K562 (cell line): ENCODE measurements around the gene CLCN6. TPM values are rescaled to one million over a fixed set of nuclear protein-coding genes. Genes with fewer than 3 reads are reported as not detected.
A peak's percentile ranks its signal among the peaks of the same experiment; 100 is the strongest.

Experiments used
- ARID2 ChIP-seq: fragments of 450-650 bp; IDR thresholded peaks from 2 replicates; pipeline ENCODE4 v1.6.1; 2017; ENCODE audit warnings: antibody characterized with exemption, mild to moderate bottlenecking
- BCOR ChIP-seq: fragments of 450-650 bp; IDR thresholded peaks from 2 replicates; pipeline ENCODE4 v1.6.1; 2016
- BRF1 ChIP-seq: IDR thresholded peaks from 3 replicates; pipeline ENCODE4 v1.6.1; 2011; ENCODE audit warnings: borderline replicate concordance, mild to moderate bottlenecking; ENCODE audit not compliant: insufficient read length; ENCODE audit errors: extremely low read depth
- CHCHD3 ChIP-seq: fragments of 250-450 bp; sonication (Bioruptor Pico); IDR thresholded peaks from 2 replicates; pipeline ENCODE4 v2.1.2; 2022; ENCODE audit warnings: mild to moderate bottlenecking
- CREBBP ChIP-seq: IDR thresholded peaks from one replicate; pipeline ENCODE4 v1.6.1; 2012; ENCODE audit warnings: low read depth, mild to moderate bottlenecking, control low read depth, inconsistent platforms, low read length
- CREM ChIP-seq: IDR thresholded peaks from 2 replicates; pipeline ENCODE4 v1.6.1; 2014; ENCODE audit warnings: antibody characterized with exemption, low read depth
- EP300 ChIP-seq: IDR thresholded peaks from 2 replicates; pipeline ENCODE4 v1.6.1; 2012; ENCODE audit warnings: low read length, improper control_type of control experiment
- ESRRA ChIP-seq: fragments of 450-650 bp; IDR thresholded peaks from 2 replicates; pipeline ENCODE4 v1.6.1; 2014; ENCODE audit warnings: low read depth, mild to moderate bottlenecking, moderate library complexity, borderline replicate concordance
- ETS2 ChIP-seq: IDR thresholded peaks from 2 replicates; pipeline ENCODE4 v1.6.1; 2016; ENCODE audit warnings: borderline replicate concordance, missing genetic modification characterization, mild to moderate bottlenecking, moderate library complexity, missing compliant biosample characterization; ENCODE audit not compliant: poor library complexity, severe bottlenecking
- NCOR1 ChIP-seq: fragments of 450-650 bp; IDR thresholded peaks from 2 replicates; pipeline ENCODE4 v1.6.1; 2016; ENCODE audit warnings: mild to moderate bottlenecking, moderate library complexity
- SMARCA4 ChIP-seq: fragments of 450-650 bp; IDR thresholded peaks from 2 replicates; pipeline ENCODE4 v1.6.1; 2016
- TCF3 ChIP-seq: sonication (generic); formaldehyde crosslinking; IDR thresholded peaks from 2 replicates; pipeline ENCODE4 v1.4.0; 2020; ENCODE audit warnings: mild to moderate bottlenecking, missing genetic modification reagents
- ZBTB7A ChIP-seq: IDR thresholded peaks from 2 replicates; pipeline ENCODE4 v1.6.1; 2011; ENCODE audit warnings: low read depth, mild to moderate bottlenecking, low read length, moderate library complexity, borderline replicate concordance; ENCODE audit not compliant: control insufficient read depth
- polyA plus RNA-seq, 8 experiments: library from polyadenylated mRNA; depleted of rRNA in 4 of 8; stranded (reverse) in 5 of 8; unstranded in 3 of 8; fragments of >200 nt; fragmentation: Nextera tagmentation in 2 of 8; fragmentation: Illumina TruSeq in 1 of 8; extraction: Ambion mirVana in 2 of 8; extraction: Trizol in 1 of 8; gene quantifications; 2 replicates each; pipeline versions ENCODE4 v1.2.1 to v1.2.3, GENCODE V29; 2011 to 2014; ENCODE audit warnings: inconsistent platforms in 1 of 8, missing spikeins in 1 of 8
- total RNA-seq, 7 experiments: library from RNA; depleted of rRNA in 6 of 7; stranded (reverse); fragments of >200 nt in 6 of 7; fragmentation: Illumina TruSeq in 2 of 7; extraction: Trizol in 2 of 7; gene quantifications; 2 replicates each; pipeline versions ENCODE4 v1.2.1 to v1.2.3, GENCODE V29; 2011 to 2021; ENCODE audit warnings: low replicate concordance in 1 of 7
- TF ChIP-seq, protein P1 (sequence below): fragments of 250-450 bp; sonication (Bioruptor Pico); IDR thresholded peaks from 2 replicates; pipeline ENCODE4 v1.5.1; 2021; ENCODE audit warnings: mild to moderate bottlenecking
- TF ChIP-seq, protein P2 (sequence below): sonication (generic); IDR thresholded peaks from 2 replicates; pipeline ENCODE4 v1.6.1; 2016
- TF ChIP-seq, protein P3 (sequence below): sonication (generic); formaldehyde crosslinking; IDR thresholded peaks from 2 replicates; pipeline ENCODE4 v1.8.0; 2022; ENCODE audit warnings: mild to moderate bottlenecking, missing genetic modification reagents
- TF ChIP-seq, protein P4 (sequence below): fragments of 450-650 bp; IDR thresholded peaks from 2 replicates; pipeline ENCODE4 v1.6.1; 2016
- TF ChIP-seq, protein P5 (sequence below), 2 experiments: IDR thresholded peaks; 2 replicates each; pipeline ENCODE4 v1.6.1; 2012; ENCODE audit warnings: improper control_type of control experiment in 2 of 2, low read depth in 2 of 2, low read length in 2 of 2, borderline replicate concordance in 1 of 2

Gene CLCN6
- total and polyA plus RNA-seq, 9 of the 15 experiments (the other 6 are each of a cell fraction or from before 2014, with no cell fraction given), result 2.0 to 21.8 (median 13.6) TPM

DNA sequence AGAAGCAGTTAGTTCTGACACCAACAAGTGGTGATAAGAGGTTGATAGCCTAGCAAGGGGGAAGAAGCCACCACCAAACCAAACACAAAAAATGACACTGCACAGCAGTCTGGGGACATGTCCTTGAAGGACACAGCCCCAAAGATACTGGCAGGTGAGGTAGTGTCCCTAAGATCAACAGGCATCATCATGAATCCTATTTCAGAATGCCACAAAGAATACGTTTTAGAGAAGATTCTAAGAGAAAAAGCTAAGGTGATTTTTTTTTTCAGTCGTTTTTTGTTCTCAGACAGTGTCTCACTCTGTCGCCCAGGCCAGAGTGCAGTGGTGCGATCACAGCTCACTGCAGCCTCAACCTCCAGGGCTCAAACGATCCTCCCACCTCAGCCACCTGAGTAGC is 19.8 kb upstream of the CLCN6 start (continued):
- TF ChIP-seq CREM, result peak; percentile 19; the same call in 1 of the 2 replicates
- TF ChIP-seq BCOR, result no peak
- peak; percentile 42; the same call in 1 of the 2 replicates for TF ChIP-seq CHCHD3 (CRISPR knock-in tag)
- TF ChIP-seq, protein P1, sequence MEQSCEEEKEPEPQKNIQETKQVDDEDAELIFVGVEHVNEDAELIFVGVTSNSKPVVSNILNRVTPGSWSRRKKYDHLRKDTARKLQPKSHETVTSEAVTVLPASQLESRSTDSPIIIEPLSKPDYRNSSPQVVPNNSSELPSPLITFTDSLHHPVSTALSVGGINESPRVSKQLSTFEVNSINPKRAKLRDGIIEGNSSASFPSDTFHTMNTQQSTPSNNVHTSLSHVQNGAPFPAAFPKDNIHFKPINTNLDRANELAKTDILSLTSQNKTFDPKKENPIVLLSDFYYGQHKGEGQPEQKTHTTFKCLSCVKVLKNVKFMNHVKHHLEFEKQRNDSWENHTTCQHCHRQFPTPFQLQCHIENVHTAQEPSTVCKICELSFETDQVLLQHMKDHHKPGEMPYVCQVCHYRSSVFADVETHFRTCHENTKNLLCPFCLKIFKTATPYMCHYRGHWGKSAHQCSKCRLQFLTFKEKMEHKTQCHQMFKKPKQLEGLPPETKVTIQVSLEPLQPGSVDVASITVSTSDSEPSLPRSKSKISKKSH (CRISPR knock-in tag), result no peak
- 0 out of 2 replicates have a peak, but pooled peaks have one; percentile 15 for TF ChIP-seq TCF3
- TF ChIP-seq ESRRA, result peak; percentile 64
- no peak for TF ChIP-seq CREBBP
- TF ChIP-seq EP300, result peak; percentile 18; the same call in 1 of the 2 replicates
- TF ChIP-seq, protein P2, sequence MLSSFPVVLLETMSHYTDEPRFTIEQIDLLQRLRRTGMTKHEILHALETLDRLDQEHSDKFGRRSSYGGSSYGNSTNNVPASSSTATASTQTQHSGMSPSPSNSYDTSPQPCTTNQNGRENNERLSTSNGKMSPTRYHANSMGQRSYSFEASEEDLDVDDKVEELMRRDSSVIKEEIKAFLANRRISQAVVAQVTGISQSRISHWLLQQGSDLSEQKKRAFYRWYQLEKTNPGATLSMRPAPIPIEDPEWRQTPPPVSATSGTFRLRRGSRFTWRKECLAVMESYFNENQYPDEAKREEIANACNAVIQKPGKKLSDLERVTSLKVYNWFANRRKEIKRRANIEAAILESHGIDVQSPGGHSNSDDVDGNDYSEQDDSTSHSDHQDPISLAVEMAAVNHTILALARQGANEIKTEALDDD, result peak; percentile 69; the same call in 1 of the 2 replicates
- TF ChIP-seq, protein P3, sequence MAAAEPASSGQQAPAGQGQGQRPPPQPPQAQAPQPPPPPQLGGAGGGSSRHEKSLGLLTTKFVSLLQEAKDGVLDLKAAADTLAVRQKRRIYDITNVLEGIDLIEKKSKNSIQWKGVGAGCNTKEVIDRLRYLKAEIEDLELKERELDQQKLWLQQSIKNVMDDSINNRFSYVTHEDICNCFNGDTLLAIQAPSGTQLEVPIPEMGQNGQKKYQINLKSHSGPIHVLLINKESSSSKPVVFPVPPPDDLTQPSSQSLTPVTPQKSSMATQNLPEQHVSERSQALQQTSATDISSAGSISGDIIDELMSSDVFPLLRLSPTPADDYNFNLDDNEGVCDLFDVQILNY (CRISPR knock-in tag), result no peak
- no peak for TF ChIP-seq ARID2
- 0 out of 2 replicates have a peak, but pooled peaks have one; percentile 16 for TF ChIP-seq NCOR1
- no peak for TF ChIP-seq BRF1
- TF ChIP-seq, protein P4, sequence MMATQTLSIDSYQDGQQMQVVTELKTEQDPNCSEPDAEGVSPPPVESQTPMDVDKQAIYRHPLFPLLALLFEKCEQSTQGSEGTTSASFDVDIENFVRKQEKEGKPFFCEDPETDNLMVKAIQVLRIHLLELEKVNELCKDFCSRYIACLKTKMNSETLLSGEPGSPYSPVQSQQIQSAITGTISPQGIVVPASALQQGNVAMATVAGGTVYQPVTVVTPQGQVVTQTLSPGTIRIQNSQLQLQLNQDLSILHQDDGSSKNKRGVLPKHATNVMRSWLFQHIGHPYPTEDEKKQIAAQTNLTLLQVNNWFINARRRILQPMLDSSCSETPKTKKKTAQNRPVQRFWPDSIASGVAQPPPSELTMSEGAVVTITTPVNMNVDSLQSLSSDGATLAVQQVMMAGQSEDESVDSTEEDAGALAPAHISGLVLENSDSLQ, result peak; percentile 27; the same call in 1 of the 2 replicates
- no peak for TF ChIP-seq ZBTB7A
- TF ChIP-seq, protein P5, sequence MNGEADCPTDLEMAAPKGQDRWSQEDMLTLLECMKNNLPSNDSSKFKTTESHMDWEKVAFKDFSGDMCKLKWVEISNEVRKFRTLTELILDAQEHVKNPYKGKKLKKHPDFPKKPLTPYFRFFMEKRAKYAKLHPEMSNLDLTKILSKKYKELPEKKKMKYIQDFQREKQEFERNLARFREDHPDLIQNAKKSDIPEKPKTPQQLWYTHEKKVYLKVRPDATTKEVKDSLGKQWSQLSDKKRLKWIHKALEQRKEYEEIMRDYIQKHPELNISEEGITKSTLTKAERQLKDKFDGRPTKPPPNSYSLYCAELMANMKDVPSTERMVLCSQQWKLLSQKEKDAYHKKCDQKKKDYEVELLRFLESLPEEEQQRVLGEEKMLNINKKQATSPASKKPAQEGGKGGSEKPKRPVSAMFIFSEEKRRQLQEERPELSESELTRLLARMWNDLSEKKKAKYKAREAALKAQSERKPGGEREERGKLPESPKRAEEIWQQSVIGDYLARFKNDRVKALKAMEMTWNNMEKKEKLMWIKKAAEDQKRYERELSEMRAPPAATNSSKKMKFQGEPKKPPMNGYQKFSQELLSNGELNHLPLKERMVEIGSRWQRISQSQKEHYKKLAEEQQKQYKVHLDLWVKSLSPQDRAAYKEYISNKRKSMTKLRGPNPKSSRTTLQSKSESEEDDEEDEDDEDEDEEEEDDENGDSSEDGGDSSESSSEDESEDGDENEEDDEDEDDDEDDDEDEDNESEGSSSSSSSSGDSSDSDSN (IDR thresholded peaks at IDR 0.05; ENCODE audit: borderline replicate concordance in 1 of 2, low read depth in 2 of 2, low read length in 2 of 2), result 0 out of 4 replicates have a peak, but pooled peaks of 1 of the 2 experiments have one; percentile 31
- no peak for TF ChIP-seq ETS2
- peak; percentile 36; the same call in 1 of the 2 replicates for TF ChIP-seq SMARCA4
